NCI-H146 treated with DMSO at 0.1 percent for 48 hours (cell line): ENCODE results near the gene CAVIN2.

Experiments used
- DNase-seq: peaks from one replicate; lab custom pipeline; 2025; ENCODE audit not compliant: unreplicated experiment; lab: John Stamatoyannopoulos, UW

Gene CAVIN2

DNA sequence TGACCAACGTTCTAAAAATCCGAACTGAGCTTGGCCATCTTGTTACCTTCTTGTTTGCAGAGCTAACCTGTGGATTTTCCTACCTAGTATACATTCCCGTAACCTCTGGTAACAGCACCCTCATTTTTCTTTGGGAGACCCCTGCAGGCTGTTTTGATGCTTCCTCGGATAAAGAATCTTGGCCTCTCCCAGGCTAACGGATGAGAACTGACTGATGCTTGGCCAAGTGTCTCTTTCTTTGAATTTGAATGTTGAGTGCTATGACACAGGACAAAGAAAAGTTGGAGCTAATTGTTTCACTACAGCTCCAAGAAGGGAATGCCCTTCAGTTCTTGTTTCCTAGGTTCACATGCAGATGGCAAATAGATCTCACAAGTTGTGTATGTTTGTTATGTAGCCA is 19.3 kb upstream of the CAVIN2 start:
- no peak for DNase-seq

DNA sequence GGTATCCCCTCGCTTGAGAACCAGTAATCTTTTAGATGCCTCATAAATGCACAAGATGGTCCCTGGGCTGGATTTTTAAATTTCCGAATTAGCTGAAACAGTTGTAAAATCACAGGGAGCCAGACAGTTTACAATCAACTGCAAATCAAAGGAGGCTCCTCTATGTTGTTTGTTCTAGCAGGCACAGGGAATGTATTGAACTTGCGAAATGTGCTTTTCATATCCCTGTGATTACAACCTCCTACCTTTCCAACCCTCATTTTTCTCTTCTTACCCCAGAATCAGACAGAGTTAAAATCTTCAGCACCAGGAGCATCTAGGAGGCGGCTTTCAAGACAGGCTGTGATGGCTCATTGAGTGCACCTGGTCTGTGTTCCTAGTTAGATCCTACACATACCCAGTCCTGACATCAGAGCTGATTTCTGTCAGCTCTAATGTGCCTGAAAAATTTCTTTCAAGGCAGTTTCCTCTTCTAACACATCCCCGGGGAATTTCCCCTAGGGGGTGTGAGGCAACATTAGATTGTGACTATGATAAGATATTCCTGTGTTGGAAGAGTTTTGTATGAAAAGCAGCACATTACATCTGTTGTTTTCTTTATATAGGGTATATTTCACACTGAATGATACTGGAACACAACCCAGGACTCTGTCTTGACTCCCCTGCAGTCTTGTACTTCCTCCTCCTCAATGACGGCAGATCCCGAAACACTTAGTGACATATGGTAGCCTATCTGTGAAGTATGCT is 17.9 kb upstream of the CAVIN2 start:
- no peak for DNase-seq

DNA sequence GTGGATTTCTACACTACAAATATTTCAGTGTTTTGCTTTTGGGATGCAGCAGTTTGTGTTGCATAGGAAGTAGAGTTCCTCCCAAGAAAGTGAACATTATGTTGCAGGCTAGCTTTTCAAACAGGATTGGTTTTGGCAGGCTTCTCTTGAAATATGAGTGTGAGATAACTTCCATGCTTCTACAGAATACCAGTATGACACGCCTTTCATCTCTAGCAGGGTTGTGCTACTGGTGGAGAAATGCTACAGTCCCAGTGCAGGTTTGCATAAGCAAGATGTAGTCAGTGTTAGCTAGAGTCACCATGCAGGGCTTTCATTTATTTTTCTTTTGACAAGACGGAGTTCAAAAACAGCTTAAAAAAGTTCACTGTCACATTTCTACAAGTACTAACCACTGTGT is 17.1 kb upstream of the CAVIN2 start:
- no peak for DNase-seq

DNA sequence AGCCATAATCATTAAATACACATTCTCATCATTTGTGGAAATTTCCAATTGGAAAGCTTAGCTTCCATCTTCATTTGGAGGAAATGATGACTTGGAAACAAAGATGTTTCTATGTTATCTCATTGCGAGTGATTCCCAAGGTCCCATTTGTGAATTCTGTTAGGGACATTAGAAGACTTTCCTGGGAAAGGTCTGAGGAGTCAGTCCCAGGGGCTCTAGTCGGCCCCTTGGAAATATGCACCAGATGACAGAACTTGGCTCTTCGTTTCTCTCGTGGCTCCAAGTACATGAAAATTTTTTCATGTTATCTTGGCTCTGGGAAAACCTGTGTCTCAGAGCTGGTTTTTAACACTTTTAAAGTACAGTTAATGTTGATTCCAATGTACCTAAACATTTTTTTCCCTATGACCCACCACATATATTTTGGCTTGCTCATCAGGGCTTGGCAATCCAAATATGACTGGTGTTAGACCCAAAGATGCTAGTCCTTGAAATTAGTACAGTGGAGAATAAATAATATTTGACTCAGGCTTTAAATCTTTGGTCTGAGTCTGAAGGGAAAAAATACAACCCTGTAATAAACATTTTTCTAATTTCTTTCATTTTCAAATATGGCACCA is 15.4 kb upstream of the CAVIN2 start:
- DNase-seq, result no peak

DNA sequence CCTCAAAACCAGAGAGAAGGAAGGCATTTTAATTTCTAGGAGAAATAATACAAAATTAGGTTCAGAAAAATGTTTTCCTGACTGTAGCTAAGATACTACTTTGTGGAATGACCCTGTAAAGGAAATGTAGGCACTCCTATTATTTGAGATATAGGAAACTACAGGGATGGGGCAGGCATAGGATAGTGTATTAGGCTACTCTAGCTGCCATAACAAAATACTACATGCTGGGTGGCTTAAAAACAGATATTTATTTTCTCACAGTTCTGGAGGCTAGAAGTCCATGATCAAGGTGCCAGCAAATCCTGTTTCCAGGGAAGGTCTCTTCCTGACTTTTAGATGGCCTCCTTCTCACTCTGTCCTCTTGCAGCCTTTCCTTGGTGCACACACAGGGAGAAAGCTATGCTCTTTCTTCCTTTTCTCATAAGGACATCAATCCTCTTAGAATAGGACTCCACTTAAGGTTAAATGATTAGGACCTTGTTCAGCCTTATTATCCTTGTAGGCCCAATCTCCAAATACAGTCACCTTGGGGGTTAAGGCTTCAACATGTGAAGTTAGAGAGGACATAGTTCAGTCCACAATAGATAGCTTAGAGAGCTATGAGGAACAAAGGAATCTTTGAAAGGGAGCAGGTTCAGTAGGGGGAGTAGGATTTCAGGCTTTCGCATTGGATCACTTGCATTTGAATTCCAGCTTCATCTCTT is 14.0 kb upstream of the CAVIN2 start:
- DNase-seq, result no peak

DNA sequence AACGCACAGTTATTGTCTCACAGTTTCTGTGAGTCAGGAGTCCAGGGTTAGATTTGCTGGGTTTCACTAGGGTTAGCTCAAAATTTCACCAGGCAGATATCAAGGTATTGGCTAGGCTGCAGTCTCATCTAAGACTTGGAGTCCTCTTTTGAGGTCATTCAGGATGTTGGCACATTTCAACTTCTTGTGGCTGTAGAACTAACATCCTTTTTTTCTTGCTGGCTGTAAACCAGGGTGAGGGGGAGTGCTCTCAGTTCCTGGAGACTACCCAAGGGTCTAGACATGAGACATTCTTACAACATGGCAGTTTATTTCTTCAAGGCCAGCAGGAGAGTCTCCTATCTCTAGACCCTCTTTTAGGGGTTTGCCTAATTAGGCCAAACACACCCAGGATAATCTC is 12.8 kb upstream of the CAVIN2 start:
- no peak for DNase-seq

DNA sequence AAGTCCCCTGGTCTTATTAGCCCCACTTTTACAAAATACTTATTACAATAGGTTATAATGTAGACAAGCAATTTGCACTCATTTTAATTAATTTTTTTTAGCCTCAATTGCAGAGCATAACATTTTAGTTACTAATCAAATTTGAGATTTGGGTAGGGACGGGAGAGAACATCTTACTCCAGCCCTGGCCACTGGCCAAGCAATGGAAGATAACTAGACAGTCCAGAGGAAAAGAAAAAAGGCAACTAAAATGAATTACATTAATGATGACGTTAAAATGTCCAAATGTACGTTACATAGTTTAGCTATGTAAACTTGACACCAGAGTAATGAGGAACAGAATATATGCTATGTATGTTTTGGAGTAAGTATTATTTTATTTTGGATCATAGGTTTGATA is 11.0 kb upstream of the CAVIN2 start:
- no peak for DNase-seq

DNA sequence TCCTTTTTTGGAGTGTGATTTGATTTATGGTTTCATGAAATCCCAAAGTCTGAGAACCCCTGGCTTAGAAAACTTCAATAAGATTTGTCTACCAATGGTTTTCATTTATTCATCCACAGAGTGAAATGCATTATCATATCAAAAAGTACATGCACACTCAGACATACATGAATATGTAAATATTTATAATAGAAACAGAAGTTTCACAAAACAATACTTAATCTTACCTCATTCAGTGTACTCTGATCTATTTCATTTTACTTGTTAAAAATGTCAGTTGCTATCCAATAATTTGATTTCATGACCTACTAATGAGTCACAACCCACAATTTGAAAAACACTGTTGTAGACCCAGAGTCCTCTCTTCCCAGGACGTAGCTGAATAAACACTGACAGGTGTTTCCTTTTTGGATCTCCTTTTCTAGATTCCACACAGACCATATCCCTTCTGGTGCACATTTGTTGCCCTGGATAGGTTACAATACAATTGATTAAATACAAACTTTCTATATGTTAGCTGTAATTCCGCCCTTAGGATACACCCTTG is 10.4 kb upstream of the CAVIN2 start:
- no peak for DNase-seq

DNA sequence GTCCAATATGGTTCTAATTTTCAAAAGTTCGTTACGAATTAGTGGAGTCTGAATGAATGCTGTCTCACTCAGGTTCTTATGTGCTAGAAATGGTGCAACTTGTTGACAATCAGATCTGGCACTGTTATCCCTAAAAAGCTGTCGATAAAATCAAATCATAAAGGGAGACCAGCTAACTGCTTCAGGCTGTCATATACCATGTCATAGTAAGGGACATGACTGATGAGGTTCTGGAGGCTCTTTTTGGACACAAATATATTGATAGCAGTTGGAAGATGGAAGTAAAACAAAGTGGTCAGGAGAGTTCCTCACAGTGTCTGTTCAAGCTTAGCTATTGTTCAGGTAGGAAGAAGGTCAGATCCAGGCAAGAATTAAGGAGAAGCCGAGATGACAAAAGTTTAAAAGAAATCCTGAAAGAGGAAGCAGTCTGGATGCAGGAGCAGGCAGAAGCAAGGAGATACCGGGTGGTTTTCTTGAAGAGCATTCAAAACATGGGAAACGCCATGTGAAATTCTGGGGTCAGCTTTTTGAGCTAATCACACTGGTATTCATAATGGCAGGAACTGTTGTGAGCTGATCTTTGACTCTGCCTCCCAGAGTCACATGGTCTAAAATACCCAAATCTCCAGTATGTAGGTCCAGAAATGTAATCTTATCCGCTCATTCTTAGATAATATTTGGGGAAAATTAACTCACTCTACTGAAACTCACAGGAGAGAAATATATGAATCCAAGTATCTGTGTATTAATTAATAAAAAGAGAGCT is 9.4 kb upstream of the CAVIN2 start:
- DNase-seq, result no peak

DNA sequence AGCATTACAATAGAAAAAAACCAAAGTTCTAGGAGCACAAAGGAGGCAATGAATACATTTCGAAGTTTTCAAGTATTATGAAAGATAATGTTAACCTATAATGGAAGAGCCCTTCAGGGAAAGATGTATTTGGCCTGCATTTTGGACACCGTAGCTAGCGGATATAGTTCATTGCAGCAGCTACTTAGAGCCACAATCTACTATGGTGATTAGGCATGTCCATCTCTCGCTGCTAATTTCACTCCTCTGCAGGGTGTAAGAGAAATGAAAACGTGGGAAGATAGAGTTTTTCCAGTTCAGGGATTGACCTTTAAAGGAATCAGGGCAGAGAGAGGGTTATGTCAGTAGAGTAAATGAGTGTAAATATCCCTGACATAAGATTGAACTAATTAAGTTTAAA is 8.5 kb upstream of the CAVIN2 start:
- no peak for DNase-seq

DNA sequence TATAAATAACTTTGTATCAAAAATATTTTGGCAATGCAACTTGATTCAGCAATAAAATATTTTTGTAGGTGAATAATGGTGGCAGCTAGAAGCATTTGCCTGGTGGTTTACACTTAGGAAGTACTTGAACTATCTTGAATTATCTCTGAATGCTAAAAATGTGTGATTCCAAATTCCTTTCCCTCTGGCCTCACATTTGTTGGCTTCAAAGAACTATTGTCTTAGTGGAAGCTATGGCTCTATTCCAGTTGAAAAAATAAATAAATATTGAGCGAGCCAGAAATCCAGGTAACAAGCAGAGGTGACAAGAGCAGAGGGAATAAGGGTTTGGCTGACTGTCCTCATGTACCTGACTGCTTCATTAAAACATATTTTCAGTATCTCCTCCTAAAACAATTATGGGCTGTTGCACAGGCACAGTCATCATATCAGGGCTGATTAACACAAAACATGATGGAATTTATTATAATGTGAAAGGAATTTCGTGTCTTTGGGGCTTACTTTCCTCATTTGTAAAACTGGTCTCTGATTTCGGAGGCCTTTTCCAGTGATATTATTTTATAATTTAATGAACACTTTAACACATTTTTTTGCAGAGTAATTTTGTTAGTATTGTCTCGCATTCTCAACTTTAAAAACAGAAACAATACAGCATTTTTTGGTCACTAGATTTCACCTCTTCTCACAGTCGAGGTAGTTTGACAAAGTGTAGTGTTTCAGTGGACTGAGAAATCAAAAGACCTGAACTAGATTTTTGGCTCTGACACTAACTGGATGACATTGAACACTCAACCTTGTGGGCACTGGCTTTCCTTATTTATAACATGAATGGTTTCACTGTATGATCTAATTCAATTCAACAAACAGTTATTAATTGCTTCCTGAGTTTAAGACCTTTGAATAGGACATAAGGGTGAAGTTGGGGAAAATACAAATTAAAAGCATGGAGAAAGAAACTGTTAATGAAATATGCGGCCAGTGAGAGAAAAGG is 7.8 kb upstream of the CAVIN2 start:
- DNase-seq, result no peak

DNA sequence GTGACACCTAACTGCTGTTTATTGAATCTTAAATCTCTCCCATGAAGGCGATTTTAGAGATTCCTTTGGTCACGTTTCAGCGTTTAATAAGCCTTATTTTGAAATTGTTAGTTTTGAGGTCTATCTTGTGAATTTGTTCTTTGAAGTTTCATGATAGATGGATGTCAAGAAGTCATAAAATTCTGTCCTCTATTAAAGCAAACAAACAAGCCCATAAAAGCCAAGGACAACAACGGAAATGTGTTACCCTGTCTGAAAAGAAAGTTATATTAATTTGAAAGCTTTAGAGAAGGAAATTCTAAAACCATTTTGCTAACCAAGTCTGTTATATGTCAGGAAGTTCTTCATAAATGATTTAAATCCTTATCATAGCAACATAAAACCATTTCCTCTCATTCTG is 7.0 kb upstream of the CAVIN2 start:
- no peak for DNase-seq

DNA sequence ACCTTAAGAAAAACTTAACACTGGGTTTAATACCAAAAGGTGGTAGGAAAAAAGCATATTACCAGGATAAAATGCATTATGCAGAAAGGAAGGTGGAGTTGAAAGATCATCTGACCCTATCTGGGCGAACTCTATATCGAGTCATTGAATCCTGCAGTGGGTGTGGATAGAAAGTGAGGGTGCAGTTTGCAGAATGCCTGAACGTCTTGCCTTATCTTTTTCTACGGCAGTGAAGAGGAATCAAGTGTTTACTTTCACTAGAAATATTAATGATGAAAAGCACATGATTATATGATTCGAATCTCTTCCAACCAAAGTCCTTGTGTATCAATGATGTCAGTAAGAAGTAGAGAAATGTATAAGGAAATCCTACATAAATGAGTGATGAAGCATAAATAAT is 4.3 kb upstream of the CAVIN2 start:
- DNase-seq, result no peak

DNA sequence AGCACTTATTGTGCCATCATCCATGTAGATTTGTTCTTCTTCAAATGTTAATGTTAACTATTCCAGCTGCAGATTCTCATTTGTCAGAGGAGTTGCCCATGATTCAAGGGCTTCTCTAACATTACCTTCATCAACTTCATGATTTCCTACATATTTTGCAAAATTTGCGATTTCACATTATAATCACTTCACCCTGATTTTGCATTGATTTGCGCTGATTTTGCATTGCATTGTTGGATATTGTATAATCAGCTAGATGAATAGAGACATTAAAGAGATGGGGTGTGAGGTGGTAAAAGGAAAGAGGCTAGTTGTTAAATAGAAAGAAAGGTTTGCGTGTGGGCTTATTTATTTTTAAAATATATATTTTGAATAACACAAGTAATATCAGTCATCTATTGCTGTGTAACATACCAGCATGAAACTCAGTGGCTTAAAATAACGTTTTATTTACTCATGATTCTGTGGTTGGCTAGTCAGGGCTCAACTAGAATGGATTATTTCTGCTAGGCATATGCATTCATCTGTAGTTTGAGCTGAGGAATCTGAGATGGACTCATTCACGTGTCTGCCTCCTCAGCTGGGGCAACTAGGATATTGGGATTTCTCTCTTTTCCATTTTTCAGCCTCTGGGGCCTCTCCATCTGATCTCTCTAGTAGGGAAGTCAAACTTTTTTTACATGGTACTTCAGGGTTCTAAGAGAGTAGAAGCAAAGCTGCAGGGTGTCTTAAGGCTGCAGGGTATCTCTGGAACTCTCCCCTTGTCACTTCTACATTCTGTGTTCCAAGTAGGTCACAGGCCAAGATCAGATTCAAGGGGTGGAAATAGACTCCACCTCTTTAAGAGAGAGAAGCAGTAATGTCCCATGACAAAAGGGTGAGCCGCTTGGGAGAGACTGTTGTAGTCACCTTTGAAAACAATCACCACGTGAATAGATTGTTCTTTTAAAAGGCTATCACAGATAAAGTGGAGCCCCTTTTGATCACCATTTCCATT is 2.2 kb upstream of the CAVIN2 start:
- DNase-seq, result no peak

DNA sequence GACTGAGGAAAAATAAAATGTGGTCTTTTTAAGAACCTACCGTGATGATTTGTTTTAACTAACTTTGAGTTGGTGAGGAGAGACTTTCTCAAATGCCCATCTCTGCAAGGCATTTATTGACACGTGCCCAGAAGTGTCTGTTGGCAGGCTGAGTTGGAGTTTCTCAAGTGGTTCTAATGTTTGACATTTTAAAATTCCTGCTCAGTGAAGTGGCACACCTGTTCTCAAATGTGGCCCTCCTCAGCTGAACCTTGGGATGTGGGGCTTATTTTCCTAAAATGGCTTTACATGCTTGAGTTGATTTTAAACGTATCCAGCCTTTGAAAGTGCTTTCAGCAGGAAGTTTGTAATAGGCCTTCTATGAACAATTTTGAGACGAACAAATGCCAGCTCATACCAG is 876 bp upstream of the CAVIN2 start:
- DNase-seq, result no peak

DNA sequence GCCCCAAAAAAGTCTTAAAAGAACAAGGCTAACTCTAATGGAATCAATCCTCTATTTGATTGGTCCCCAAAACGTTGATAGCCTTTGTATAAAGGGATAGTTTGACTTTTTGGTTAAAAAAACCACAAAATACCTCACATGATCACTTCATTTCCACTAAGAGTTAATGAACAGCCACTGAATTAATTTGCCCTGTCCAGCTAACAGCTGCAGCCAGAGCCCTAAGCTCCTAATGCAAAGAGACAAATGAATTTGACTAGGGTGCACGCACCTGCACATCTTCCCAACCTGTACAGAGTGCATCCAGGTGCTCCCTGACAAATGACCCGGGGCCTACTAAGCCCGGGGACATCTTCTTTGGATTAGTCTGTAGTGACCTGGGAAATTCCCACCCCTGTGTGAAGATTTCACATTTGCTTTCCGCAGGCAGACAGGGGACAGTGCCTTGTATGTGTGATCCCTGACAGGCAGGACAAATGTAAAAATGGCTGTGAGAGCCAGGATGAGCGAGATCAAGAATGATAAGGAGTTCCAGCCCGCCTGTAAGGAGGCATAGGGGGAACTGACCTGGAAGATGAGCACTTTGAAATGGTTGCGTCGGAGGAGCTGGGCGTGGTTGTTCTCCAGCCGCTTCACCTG is 893 bp downstream of the CAVIN2 start:
- DNase-seq, result no peak

DNA sequence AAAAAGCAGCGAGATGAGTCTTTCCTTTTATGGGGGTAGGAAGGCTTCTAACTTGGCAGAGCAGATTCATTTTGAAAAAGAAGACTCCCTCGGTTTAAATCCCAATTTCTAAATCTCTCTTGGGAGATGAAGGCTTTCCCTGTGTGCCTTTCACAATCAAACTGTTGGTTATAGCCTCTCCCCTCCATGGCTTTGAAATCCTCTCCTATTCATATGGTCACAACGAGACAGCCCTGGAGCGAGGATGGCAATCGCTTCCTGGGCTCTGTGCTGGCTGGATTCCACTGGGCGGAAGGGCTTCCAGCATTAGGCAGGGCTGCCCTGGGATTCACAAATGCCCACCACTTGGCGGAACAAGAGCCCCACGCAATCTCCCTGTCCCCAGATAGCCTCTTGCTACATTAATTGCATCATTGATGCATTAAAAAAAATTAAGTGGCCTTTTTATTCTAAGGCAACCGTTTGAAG is 1.6 kb downstream of the CAVIN2 start:
- DNase-seq, result no peak

DNA sequence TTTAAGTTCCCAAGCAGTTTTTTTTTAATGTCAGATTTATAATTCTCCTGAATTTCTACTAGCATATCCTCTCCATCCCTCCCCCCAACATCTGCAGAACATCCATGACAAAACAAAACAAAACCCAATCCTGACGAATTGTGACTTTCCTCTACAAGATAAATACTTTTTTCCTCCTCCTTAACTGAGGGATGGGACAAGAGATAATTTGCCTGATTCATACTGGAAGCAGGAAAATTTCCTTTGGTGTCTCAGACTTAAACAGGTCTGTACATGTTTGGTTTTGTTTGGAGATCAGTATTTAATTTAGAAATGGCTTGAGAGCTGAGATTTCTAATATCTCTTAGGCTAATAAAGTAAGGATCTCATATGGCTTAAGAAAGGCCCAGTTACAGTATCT is 2.2 kb downstream of the CAVIN2 start:
- no peak for DNase-seq
